GM18519 (cell line): Measurements from ENCODE around the gene MELTF.

Source experiments
- ATAC-seq: cut with Tn5 transposase; IDR thresholded peaks from one replicate; pipeline ENCODE4 v1.9.1; 2021; ENCODE audit warnings: mild to moderate bottlenecking, moderate library complexity; ENCODE audit not compliant: unreplicated experiment, low FRiP score

Gene MELTF

DNA sequence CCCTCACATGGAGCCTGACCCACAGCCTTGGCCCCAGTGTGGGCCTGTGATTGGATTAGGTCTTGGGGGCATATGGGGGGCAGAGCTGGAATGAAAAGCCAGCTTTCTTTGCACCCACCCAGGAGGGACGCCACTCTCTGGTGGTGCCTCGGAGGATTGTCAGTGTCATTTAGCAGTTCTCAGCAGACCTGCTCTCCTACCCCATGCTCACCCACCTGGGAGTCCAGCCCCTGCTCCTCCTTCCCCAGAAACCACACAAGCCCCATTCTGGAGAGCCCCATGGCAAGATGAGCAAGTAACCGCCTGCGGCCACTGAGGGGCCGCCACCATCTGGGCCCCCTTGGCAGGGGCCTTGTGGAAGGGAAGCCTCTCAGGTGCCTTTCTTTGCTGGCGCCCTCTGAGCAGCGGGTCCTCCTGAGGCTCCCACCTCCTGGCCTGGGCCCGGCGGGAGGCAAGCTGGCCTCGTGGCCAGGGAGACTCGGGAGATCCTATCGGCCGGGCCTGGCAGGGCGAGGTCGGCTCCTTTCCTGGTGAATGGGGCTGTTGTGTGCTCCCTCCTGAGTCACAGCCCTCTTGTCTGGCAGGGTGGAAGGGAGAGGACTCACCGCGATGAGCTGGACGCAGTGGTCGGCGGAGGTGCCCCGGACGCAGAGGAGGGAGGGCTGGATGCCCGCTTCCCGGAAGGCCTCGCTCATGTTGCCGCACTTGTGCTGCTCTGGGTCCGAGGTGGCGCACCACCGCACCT lies 2.3 kb downstream of the MELTF start:
- no peak for ATAC-seq

DNA sequence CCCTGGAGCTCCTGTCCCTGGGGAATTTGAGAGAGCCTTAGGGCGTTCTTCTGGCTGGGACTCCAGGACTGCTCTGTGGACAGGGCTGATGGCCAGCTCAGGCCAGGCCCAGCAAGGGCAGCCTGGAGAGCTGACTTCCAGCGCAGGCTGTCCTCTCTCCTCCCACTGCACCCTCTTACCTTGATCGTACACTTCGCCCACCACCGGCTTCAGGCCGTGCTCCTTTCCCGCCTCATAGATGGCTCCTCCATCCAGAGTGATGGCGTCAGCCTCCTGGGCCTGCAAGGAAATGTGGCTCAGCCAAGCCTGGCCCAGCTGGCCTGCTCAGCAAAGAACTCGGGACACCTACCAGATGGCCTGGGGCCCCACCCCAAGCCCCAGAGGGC lies 3.1 kb downstream of the MELTF start:
- ATAC-seq, result no peak

DNA sequence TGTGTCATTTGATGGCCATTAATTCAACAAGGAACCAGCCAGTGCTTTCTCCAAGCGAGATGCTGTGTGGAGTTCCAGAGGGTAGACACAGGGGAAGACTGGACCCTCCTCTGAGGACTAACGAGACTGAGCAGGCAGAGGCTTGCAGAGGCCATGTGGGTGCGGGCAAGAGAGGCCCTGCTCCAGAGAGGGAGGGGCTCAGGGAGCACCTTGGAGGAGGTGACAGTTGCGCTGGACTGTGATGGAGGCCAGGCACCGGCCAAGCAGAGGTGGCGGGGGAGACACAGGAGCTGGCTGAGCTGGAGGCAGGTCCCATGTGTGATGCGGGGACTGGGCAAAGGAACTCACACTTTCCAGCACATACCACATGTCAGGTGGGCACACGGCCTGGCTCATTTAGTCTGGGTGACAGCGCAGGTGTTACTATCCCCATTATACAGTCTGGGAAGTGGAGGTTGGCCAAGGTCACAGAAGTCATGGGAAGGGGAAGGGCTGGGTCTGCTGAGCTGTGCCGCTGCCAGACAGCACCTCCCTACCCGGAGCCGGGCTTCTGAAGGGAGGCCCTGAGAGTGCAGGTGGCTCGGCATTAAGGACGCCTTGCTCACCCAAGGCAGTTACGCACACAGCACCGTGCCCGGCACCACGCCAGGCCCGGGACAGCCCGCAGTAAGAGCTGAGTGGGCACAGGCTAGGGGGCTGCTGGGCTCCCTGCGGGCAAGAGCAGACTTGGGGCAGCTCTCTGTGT lies 3.7 kb downstream of the MELTF start:
- ATAC-seq, result no peak

DNA sequence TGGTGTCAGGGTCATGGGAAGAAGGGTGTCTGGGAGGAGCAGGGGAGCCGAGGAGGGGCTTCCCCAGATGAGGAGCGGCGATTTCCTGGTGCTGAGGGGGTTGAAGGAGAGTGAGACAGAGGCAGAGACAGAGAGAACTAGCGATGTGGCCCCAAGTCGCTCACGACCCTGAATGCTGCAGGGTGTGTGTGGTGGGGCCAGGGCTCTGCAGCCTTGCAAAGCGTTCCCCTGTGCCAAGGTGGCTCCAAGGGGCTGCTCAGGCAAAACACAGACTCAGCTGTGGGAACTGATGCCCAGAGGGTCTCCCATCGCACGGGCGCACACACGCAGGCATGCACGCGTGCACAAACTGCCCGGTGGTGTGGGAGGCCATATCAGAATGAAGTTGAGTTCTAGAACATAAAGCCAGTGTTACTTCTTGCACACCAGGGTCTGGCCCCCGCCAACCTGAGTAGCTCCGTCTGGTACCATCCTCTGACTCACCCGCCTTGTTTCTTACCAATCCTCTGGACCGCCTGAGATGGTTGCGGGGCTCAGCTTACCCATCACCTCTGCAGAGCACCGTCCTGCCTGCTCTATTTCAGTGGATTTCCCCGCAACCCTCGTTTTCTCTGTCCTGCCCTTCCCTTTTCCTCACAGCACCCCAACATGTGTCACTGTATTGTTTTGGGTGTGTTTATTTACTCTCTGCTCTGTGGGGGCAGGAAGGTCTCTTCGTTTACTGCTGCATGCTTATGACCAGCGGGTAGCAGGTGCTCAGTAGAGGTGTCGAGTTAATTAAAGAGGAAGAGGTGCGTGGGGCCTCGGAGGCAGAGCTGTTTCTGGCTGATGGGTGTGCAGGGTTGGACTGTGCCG lies 4.5 kb downstream of the MELTF start:
- no peak for ATAC-seq

DNA sequence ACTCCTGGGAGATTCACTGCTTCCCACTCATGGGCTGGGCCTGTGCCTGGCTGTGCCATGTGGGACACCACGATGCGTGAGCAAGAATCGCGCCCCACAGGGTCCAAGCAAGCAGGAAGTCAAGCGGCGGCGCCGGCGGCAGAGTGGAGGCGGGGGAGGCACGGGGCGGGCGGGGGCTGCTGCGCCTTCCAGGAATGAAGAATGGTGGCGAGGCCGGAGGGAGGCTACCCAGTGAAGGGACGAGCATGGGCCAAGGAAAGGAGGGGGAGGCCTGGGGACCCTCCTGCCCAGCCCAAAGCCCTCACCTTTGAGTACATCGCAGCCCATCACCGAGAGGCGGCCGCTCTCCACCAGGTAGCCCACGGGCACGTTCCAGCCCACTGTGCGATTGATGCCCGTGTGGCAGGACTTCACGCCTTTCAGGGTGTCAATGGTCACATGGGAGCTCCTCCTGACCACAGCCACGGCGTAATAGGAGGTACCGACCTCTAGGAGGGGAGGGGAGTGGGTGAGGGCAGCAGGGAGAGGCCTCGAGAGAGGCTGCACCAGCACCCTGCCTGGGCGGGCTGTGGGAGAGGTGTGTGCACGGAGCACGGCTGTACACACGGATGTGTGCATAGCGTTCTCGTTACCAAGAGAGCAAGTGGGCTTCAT lies 5.5 kb downstream of the MELTF start:
- no peak for ATAC-seq

DNA sequence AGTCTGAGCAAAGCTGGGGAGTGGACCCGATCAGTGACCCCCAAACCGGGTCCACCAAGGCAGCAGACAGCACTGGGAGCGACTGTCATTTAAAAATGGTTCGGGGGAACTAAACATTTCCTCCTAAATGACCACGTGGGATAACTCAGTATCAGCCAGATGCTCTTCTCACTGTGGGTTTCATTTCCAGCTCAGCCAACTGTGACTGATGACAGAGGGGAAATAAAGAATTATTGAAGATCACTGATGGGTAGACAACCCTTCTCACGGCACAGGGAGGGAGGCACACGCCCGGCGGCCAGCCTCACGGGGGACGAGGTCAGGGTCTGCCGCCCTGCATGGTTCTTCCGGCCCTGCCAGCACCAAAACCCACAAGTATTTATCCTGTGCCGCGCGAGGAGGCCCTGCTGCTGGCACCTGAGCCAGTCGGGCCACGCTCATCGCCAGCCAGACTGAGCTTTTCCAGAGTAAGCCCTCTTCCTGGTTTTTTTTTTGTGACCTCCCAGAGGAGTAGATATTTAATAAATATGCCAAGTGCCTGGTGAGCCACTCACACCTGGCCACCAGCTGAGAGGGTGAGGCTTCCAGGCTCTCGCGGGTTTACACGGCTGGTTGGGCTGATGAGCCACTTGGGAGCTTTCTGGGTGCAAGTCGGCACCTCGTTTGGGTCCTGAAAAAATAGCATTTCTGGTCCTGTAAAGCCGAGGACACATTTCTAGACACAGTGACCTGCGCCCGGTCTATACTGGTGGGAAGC lies 6.2 kb downstream of the MELTF start:
- no peak for ATAC-seq

DNA sequence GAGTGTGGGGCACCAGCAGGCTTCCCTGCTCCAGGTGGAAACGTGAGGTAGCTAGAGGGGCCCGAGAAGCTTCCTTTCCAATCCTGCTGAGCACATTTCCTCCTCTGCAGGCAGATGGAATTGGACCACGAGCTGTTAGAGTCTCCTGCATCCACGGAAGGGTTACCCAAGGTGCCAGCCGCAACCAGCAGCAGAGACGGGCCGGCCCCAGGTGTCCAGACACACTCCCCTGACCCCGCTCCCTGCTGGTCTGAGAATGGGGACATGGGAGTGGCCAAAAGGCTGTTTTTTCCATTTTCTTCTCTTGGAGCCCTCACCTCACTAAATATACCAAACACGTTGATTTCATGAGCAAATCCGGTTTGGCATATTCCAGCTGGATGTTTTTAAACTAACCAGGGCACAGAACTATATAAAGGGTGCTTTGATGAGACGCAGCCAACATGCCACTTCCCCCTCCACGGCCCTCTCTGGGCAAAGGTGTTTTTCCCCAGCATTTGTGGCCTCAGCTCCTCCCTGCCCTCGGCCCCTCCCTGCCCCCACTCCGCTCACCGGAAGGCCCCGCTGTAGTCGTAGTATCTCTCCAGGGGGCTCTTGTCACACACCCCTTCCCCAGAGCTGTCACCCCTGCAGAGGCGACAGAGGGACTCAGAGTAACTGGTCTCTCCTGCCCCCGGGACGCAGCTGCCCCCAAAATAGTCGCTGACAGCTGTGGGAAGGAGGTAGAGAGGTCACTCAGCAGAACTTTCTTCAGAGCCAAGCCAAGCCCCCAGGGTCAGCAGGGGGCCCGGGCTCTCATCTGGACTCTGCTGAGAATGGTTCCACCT lies 7.0 kb downstream of the MELTF start:
- no peak for ATAC-seq

DNA sequence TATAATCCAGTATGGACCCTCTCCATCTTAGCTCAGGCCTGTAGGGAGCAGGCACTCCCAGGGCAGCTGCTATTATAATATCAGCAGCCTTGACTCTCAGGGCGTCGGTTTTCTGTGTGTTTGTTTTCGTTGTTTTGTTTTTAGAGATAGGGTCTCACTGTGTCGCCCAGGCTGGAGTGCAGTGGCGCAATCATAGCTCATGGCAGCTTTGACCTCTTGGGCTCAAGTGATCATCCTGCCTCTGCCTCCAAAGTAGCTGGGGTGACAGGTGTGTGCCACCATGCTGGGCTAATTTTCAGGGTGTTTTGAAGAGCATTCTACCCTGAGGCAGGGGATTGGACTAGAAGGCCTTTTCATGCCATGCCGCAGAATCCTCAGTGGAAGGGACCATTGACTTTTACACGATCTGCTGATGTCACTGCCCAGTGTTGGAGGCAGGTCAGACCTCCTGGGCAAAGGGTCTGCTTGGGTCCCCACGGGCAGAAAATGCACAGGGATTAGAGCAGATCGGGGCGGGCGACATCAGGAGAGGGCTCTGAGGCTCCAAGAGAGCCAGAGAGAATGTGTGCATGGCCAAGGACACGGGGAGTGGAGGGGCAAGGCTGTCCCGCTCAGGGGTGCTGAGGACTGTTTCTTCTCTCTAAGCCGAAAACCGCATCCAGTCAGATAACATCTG lies 7.8 kb downstream of the MELTF start:
- ATAC-seq, result no peak

DNA sequence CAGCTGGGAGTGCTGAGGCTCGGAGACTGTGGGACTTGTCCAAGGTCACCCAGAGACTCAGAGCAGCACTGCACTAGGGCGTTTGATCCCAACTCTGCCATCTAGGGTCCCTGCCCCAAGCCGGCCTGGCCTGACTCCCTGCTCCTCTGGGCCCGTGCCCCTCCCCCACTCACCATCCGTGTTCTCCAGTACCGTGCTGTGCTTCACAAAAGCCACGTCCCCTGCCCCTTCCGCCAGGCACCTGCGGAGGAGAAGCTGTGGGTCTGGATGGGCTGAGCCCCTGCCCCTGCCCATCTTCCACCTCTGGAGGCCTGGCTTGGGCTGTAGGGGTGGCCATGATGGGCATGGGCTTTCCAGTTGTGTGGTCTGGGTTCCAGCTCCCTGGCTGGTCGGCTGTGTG lies 8.4 kb downstream of the MELTF start:
- ATAC-seq, result no peak

DNA sequence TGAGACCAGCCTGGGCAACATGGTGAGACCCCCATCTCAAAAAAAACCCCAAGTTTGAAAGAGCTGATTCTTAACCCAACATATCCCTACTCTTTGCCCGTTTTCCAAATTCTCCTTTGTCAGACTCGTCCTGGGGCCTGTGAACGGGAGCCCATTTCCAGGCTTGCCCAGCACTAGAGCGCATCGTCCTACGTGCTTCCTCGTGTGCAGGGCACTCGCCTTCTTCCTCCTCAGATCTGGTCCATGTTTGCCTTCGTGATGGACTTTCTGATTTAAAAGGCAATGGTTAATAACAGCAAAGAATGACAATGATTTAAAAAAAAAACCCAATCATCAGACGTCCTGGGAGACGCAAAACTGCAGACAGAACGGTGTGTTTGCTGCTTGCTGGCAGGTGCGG lies 10.1 kb downstream of the MELTF start:
- no peak for ATAC-seq

DNA sequence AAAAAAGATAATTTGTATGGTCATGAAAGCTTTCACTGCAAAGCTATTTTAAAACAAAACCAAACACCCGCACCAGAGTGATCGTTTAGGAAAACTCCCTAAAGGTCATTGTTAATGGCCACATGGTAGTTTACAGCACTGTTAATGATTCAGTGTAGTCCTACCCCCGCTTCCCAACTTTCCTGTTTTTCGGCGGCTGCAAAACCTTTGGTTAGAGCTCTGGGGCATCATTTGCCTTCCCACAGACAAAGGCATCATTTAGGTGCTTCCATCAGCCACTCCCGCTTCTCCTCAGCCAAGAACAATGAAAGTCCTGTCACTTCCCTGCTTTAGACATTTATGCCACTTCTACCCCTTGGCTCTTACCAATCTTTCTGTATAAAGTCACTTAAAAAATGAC lies 10.6 kb downstream of the MELTF start:
- no peak for ATAC-seq

DNA sequence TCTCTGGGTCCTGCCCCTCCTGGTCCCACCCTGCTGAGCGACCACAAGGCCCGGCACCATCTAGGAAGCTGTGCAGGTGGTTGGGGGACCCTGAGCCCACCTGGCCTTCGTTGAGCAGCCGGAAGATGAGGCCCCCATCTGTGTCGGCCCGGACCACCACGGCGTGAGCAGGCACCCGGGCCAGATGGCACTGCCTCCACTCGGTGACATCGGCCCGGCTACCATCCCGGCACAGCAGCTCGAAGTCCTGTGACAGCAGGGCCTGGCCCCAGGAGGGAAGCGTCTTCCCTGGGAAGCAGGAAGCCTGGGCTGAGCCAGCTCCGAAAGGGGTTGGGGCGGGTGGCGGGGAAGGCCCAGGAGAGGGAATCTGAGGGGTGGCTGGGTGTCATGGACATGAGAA lies 12.6 kb downstream of the MELTF start:
- no peak for ATAC-seq

DNA sequence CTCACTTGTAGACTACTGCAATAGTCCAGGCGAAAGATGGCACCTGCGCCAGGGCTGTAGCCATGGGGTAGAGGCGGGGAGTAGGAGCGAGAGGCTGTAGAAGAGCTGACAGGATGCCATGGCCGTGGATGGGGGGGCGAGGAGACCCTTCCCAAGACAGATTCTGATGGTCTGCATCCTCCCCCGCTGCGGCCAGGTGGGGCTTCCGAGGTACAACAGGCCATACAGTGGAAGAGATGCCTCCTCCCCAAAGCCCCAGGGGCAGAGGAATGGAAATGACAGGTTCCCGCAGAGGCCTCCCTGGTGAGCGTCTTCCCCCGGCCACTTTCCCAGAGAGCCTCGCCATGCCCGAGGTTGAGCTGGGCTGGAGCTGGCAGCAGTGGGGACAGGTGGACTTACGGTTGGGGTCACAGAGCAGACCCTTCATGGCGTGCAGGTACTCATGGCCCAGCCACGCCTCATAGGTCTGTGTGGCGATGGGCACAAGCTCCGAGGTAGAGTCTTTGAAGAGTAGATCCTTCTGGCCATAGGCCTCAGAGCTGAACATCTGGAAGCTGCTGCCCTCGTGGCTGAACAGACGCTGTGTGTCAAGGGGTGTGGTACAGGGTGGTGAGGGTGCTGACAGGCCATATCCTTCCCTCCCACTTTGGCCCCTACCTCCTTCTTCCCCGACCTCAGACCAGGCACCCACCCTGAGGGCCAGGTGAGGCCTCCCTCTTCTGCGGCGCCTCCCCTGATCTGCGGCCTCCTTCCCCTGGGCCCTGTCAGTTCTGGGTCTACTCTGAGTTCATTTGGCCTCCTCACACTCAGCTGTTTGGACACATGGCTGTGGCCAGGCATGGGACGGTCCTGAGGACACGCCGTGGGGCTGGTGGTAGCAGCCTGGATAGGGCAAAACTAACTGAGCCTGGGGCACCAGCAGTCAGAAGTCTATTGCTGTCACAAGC lies 13.6 kb downstream of the MELTF start:
- no peak for ATAC-seq

DNA sequence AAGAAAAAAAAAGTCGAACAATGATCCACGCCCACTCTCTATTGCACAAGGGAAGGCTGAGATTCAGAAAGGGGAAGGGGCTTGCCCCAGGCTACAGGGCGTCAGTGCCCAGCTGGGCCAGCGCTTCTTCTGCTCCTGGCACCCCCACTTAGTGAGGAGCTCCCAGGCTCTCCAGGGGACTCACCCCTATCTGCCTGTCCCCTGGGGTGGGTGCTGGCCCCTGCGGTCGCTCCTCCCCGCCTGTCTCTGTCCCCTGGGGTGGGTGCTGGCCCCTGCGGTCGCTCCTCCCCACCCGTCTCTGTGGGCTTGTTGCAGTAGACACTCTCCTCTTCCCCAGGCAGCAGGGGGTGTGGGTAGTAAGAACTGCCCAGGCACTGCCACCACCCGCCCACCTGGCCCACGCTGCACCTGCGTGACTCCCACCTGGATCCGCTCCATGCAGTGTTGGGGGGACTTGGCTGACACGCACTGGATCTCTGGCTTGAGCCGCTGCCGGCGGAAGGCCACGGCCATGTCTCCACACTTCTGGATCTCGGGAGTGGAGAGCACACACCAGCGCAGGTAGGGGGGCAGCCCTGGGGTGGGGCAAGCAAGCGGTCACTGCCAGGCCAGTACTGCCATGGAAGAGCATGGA lies 14.6 kb downstream of the MELTF start:
- no peak for ATAC-seq

DNA sequence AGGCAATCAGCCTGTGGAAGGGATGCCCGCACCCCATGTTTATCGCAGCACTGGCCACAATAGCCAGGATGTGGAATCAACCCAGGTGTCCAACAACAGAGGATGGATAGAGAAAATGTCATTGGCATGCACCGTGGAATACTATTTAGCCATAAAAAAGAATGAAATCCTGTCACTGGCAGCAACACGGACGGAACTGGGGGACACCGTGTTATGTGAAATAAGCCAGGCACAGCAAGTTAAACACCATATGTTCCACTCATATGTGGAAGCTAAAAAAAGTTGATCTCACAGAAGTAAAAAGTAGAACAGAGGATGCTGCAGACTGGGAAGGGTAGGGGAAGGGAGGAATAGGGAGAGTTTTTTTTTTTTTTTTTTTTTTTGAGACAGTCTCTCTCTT lies 15.6 kb downstream of the MELTF start:
- ATAC-seq, result no peak

DNA sequence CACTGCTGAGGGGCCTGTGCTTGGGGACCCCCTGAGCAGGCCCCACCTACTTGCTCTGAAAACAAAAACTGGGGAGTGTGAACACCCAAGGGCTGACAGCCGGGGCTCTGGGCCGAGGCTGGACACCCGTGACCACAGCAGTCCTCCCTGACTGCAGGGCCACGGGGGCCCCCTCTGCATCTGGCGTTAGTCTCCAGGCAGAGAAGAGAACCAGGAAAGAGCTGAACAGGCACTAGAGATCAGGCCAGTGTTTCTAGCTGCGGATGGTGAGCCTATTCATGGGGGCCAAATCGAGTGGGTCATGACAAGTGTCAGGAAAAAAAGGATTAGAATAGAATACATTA lies 17.1 kb downstream of the MELTF start:
- ATAC-seq, result no peak

DNA sequence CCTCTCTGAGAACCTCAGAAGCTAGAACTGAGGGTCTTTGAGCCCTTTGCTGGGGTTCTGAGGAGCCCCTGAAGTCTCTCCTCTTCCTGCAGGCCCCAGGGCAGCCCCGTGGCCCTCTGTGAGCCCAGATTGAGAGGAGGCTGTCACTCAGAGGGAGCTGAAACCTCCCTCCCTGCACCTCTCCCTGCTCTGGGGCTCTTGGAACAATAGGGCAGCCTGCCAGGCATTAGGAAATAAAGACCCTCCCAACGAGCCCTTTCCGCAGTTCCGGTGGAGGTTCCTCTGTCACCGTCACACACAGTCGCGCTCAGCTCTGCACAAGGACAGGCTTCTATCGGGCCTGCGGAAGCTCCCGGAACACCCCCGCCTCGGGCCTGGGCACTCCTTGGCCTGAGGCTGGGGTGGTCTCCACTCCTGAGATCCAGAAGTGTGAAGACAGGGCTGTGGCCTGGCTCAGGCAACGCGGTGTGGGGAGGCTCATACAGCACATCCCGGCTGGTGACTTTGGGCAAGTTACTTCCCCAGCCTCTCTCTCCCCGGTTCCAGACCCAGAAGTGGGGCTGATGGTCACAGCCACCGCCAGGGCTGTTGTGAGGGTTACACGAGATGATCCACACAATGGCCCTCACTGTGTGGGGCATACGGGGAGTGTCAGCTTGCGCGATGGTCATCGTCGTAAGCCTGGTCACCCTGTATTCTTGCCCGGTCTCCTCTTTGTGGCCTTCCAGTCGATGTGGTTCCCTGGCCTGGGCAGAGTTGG lies 17.7 kb downstream of the MELTF start:
- no peak for ATAC-seq
